ENCODE measurements around the gene DEFB124.

Gene DEFB124

DNA sequence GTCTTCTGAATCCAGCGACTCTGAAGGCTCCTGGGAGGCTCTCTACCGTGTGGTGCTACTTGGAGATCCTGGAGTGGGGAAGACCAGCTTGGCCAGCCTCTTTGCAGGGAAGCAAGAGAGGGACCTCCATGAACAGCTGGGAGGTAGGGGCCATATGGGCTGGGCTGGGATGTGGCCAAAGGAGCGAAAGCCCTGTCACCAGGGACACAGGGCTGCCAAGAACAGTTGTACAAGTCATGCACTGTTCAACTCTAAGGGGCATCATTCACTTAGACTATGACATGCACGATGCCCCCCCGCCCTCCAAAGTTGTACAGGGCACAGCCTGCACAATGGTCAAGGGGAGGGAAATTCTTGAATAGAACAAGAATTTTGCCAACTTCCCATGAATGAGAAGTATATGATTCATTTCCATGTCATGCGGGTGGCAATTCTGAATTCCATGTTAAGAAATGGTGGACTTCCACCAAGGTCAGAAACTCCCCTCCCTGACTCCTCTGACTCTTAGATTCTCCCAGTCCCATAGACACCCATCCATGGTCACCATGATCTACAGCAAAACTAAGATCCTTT lies 1.8 kb upstream of the DEFB124 start:
- H3K27ac Mint-ChIP-seq: no peak overlapping the region
- no peaks in the 10 kb centered on the region for H3K4me1 Mint-ChIP-seq
- peaks cover 10% of the 10 kb centered on the region for H3K27me3 Mint-ChIP-seq (ENCODE audit: low read depth)
- no peak for TF ChIP-seq CTCF (IDR thresholded peaks at IDR 0.05; ENCODE audit: unreplicated experiment in 3 of 3)
- H3K36me3 Mint-ChIP-seq (ENCODE audit: low read depth): peaks cover 4% of the 10 kb centered on the region
- no peak overlapping the region for H3K4me3 Mint-ChIP-seq
- H3K9me3 Mint-ChIP-seq: peaks cover 21% of the 10 kb centered on the region

DNA sequence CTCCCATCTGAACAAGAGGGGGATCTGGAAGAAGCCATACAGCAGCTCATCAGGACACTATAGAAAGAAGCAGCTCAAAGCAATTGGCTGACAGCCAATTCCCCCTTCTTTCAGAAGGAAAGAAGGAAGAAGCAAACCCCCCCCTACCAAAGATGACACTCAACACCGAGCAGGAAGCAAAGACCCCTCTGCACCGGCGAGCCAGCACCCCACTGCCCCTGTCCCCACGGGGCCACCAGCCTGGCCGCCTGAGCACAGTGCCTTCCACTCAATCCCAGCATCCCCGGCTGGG lies 1.3 kb upstream of the DEFB124 start:
- Mint-ChIP-seq H3K4me3 (no peak overlapping the region), H3K36me3 (ENCODE audit: low read depth) (peaks cover 4% of the 10 kb centered on the region), H3K27ac (no peak overlapping the region), H3K27me3 (ENCODE audit: low read depth) (peaks cover 8% of the 10 kb centered on the region), H3K9me3 (peaks cover 21% of the 10 kb centered on the region), H3K4me1 (no peaks in the 10 kb centered on the region)
- no peak for TF ChIP-seq CTCF (IDR thresholded peaks at IDR 0.05; ENCODE audit: unreplicated experiment in 3 of 3)

- TF ChIP-seq CTCF (IDR thresholded peaks at IDR 0.05; ENCODE audit: unreplicated experiment in 3 of 3): no peak
- Mint-ChIP-seq H3K27me3 (ENCODE audit: low read depth) (peaks cover 6% of the 10 kb centered on the region), H3K27ac (no peak overlapping the region), H3K4me3 (no peak overlapping the region), H3K9me3 (peaks cover 21% of the 10 kb centered on the region), H3K4me1 (no peaks in the 10 kb centered on the region), H3K36me3 (ENCODE audit: low read depth) (peaks cover 4% of the 10 kb centered on the region)
Measured at GRCh38 chr20:31475472-31476293, 756 bp upstream of the DEFB124 start.

- Mint-ChIP-seq H3K36me3 (ENCODE audit: low read depth) (peaks cover 4% of the 10 kb centered on the region), H3K9me3 (peaks cover 18% of the 10 kb centered on the region), H3K27me3 (ENCODE audit: low read depth) (peaks cover 6% of the 10 kb centered on the region), H3K4me1 (no peaks in the 10 kb centered on the region), H3K4me3 (no peak overlapping the region), H3K27ac (no peak overlapping the region)
- TF ChIP-seq CTCF (IDR thresholded peaks at IDR 0.05; ENCODE audit: unreplicated experiment in 3 of 3): no peak
Measured at GRCh38 chr20:31474097-31474436, 860 bp downstream of the DEFB124 start.

DNA sequence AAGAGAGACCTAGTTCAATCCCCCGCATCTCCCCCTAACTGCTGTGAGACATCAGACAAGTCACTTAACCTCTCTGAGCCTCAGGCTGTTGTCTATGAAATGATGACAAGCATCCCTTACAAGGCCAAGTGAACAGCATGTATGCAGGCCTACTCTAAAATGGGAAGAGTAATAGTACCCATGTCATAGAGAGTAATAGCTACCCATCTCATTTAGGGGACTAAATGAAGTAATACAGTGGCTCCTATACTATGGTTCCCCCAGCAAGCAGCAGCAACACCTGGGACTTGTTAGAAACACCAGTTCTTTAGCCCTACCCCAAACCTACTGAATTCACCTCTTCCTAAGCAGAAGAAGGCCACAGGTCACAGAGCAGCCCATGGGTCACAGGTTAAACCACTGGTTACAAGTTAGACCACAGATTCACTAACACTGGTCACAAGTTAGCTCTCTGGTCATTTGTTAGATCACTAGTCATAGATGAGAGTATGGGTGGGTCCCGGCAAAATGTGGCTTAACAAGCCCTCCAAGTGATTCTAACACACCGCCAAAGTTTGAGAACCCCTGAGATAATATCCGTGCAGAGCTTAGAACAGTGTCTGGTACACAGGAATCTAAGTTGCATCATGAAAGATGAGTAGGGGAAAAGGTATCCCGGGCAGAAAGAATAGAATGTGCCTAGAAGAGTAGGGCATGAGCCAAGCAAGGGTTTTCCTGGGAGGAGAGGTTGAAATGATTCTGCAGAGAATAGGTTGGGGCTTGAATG lies 1.4 kb downstream of the DEFB124 start:
- Mint-ChIP-seq H3K4me1 (no peaks in the 10 kb centered on the region), H3K27ac (no peak overlapping the region), H3K36me3 (ENCODE audit: low read depth) (peaks cover 4% of the 10 kb centered on the region), H3K9me3 (peaks cover 18% of the 10 kb centered on the region), H3K27me3 (ENCODE audit: low read depth) (peaks cover 6% of the 10 kb centered on the region), H3K4me3 (no peak overlapping the region)
- no peak for TF ChIP-seq CTCF (IDR thresholded peaks at IDR 0.05; ENCODE audit: unreplicated experiment in 3 of 3)

Data from nephron (organoid).